PFSK-1 (cell line): Measurements from ENCODE around the gene BFSP1.

ENCODE experiments used
- FOXP2 ChIP-seq: optimal IDR thresholded peaks from 2 replicates; pipeline ENCODE3; 2011; ENCODE audit warnings: borderline replicate concordance, control low read depth, inconsistent platforms; ENCODE audit not compliant: insufficient read depth; ENCODE audit errors: extremely low read length, extremely low read depth
- POLR2AphosphoS5 ChIP-seq: IDR thresholded peaks from 2 replicates; pipeline ENCODE4 v1.6.1; 2012; ENCODE audit warnings: low read depth, mild to moderate bottlenecking, control low read depth, low read length, moderate library complexity
- REST ChIP-seq, 2 experiments: IDR thresholded peaks; 2 replicates each; pipeline versions ENCODE4 v1.6.1 to v1.8.0; 2011 to 2012; ENCODE audit warnings: low read depth in 2 of 2, low read length in 2 of 2, control low read depth in 1 of 2, inconsistent platforms in 1 of 2, mild to moderate bottlenecking in 1 of 2, moderate library complexity in 1 of 2; ENCODE audit not compliant: insufficient read depth in 1 of 2
- SIN3A ChIP-seq: IDR thresholded peaks from 2 replicates; pipeline ENCODE4 v1.6.1; 2012; ENCODE audit warnings: mild to moderate bottlenecking, low read length, moderate library complexity, borderline replicate concordance; ENCODE audit not compliant: insufficient read depth
- TAF1 ChIP-seq: IDR thresholded peaks from 2 replicates; pipeline ENCODE4 v1.6.1; 2012; ENCODE audit warnings: low read length, control low read depth, borderline replicate concordance; ENCODE audit not compliant: insufficient read depth

The BFSP1 gene

GRCh38 chr20:17457588-17458190 lies 73.5 kb downstream of the BFSP1 start:
- TF ChIP-seq FOXP2, result no peak
- TF ChIP-seq SIN3A, result no peak
- no peak for TF ChIP-seq POLR2AphosphoS5
- no peak for TF ChIP-seq REST (IDR thresholded peaks at IDR 0.05; ENCODE audit: insufficient read depth in 1 of 2, low read depth in 2 of 2, low read length in 2 of 2)
- no peak for TF ChIP-seq TAF1

GRCh38 chr20:17457079-17457478 lies 74.1 kb downstream of the BFSP1 start:
- no peak for TF ChIP-seq FOXP2
- TF ChIP-seq REST (IDR thresholded peaks at IDR 0.05; ENCODE audit: insufficient read depth in 1 of 2, low read depth in 2 of 2, low read length in 2 of 2), result no peak
- no peak for TF ChIP-seq TAF1
- TF ChIP-seq POLR2AphosphoS5, result no peak
- TF ChIP-seq SIN3A, result no peak

GRCh38 chr20:17456279-17456678 lies 74.9 kb downstream of the BFSP1 start:
- TF ChIP-seq FOXP2, result no peak
- TF ChIP-seq SIN3A, result no peak
- TF ChIP-seq POLR2AphosphoS5, result no peak
- no peak for TF ChIP-seq REST (IDR thresholded peaks at IDR 0.05; ENCODE audit: insufficient read depth in 1 of 2, low read depth in 2 of 2, low read length in 2 of 2)
- TF ChIP-seq TAF1, result no peak

- no peak for TF ChIP-seq SIN3A
- no peak for TF ChIP-seq POLR2AphosphoS5
- TF ChIP-seq TAF1, result no peak
- TF ChIP-seq REST (IDR thresholded peaks at IDR 0.05; ENCODE audit: insufficient read depth in 1 of 2, low read depth in 2 of 2, low read length in 2 of 2), result no peak
- TF ChIP-seq FOXP2, result no peak
Measured at GRCh38 chr20:17453592-17453991, 77.6 kb downstream of the BFSP1 start.

GRCh38 chr20:17452441-17452840 lies 78.7 kb downstream of the BFSP1 start:
- no peak for TF ChIP-seq REST (IDR thresholded peaks at IDR 0.05; ENCODE audit: insufficient read depth in 1 of 2, low read depth in 2 of 2, low read length in 2 of 2)
- no peak for TF ChIP-seq FOXP2
- no peak for TF ChIP-seq SIN3A
- no peak for TF ChIP-seq POLR2AphosphoS5
- no peak for TF ChIP-seq TAF1
